ENCODE data around the gene TGFBI.

Gene TGFBI

GRCh38 chr5:136047858-136048257, 19.1 kb downstream of the TGFBI start:
- TF ChIP-seq JUND (IDR thresholded peaks at IDR 0.05; ENCODE audit: low read depth) = no peak
- no peak for DNase-seq (ENCODE audit: low read depth in 1 of 2, low spot score in 1 of 2)
- in situ Hi-C loops (cut with HindIII; ENCODE audit: low pct_unique_long_range_greater_than_20kb, low sequenced_read_pairs) = no loop called here

- no peak for TF ChIP-seq JUND (IDR thresholded peaks at IDR 0.05; ENCODE audit: low read depth)
- no peak for DNase-seq (ENCODE audit: low read depth in 1 of 2, low spot score in 1 of 2)
- in situ Hi-C loops (cut with HindIII; ENCODE audit: low pct_unique_long_range_greater_than_20kb, low sequenced_read_pairs) = no loop called here
Observed at GRCh38 chr5:136048966-136049365, 20.2 kb downstream of the TGFBI start.

- in situ Hi-C loops (cut with HindIII; ENCODE audit: low pct_unique_long_range_greater_than_20kb, low sequenced_read_pairs) = no loop called here
- no peak for TF ChIP-seq JUND (IDR thresholded peaks at IDR 0.05; ENCODE audit: low read depth)
- DNase-seq (ENCODE audit: low read depth in 1 of 2, low spot score in 1 of 2) = no peak
Observed at GRCh38 chr5:136051486-136052220, 22.9 kb downstream of the TGFBI start.

GRCh38 chr5:136052692-136053335, 24.0 kb downstream of the TGFBI start:
- TF ChIP-seq JUND (IDR thresholded peaks at IDR 0.05; ENCODE audit: low read depth) = no peak
- DNase-seq (ENCODE audit: low read depth in 1 of 2, low spot score in 1 of 2) = no peak
- in situ Hi-C loops (cut with HindIII; ENCODE audit: low pct_unique_long_range_greater_than_20kb, low sequenced_read_pairs) = no loop called here

GRCh38 chr5:136053336-136054141, 24.8 kb downstream of the TGFBI start:
- TF ChIP-seq JUND (IDR thresholded peaks at IDR 0.05; ENCODE audit: low read depth) = no peak
- DNase-seq (ENCODE audit: low read depth in 1 of 2, low spot score in 1 of 2) = peak in 1 of 2 experiments; percentile 56
- in situ Hi-C loops (cut with HindIII; ENCODE audit: low pct_unique_long_range_greater_than_20kb, low sequenced_read_pairs) = no loop called here

GRCh38 chr5:136054142-136055019, 25.6 kb downstream of the TGFBI start:
- no peak for DNase-seq (ENCODE audit: low read depth in 1 of 2, low spot score in 1 of 2)
- in situ Hi-C loops (cut with HindIII; ENCODE audit: low pct_unique_long_range_greater_than_20kb, low sequenced_read_pairs) = no loop called here
- no peak for TF ChIP-seq JUND (IDR thresholded peaks at IDR 0.05; ENCODE audit: low read depth)

GRCh38 chr5:136055612-136056309, 27.0 kb downstream of the TGFBI start:
- no peak for DNase-seq (ENCODE audit: low read depth in 1 of 2, low spot score in 1 of 2)
- no peak for TF ChIP-seq JUND (IDR thresholded peaks at IDR 0.05; ENCODE audit: low read depth)
- in situ Hi-C loops (cut with HindIII; ENCODE audit: low pct_unique_long_range_greater_than_20kb, low sequenced_read_pairs) = no loop called here

GRCh38 chr5:136056336-136056735, 27.5 kb downstream of the TGFBI start:
- no peak for TF ChIP-seq JUND (IDR thresholded peaks at IDR 0.05; ENCODE audit: low read depth)
- DNase-seq (ENCODE audit: low read depth in 1 of 2, low spot score in 1 of 2) = no peak
- in situ Hi-C loops (cut with HindIII; ENCODE audit: low pct_unique_long_range_greater_than_20kb, low sequenced_read_pairs) = no loop called here

GRCh38 chr5:136056771-136057335, 28.1 kb downstream of the TGFBI start:
- in situ Hi-C loops (cut with HindIII; ENCODE audit: low pct_unique_long_range_greater_than_20kb, low sequenced_read_pairs) = no loop called here
- no peak for DNase-seq (ENCODE audit: low read depth in 1 of 2, low spot score in 1 of 2)

GRCh38 chr5:136057401-136058038, 28.7 kb downstream of the TGFBI start:
- in situ Hi-C loops (cut with HindIII; ENCODE audit: low pct_unique_long_range_greater_than_20kb, low sequenced_read_pairs) = no loop called here

More at GRCh38 chr5:136056771-136057335, 28.1 kb downstream of the TGFBI start:
- no peak for TF ChIP-seq JUND (IDR thresholded peaks at IDR 0.05; ENCODE audit: low read depth)

More at GRCh38 chr5:136057401-136058038, 28.7 kb downstream of the TGFBI start:
- no peak for TF ChIP-seq JUND (IDR thresholded peaks at IDR 0.05; ENCODE audit: low read depth)
- DNase-seq (ENCODE audit: low read depth in 1 of 2, low spot score in 1 of 2) = no peak
